SK-N-SH (cell line): ENCODE results near the gene RBMS1. TPM values are rescaled to one million over a fixed set of nuclear protein-coding genes. Genes with fewer than 3 reads are reported as not detected.
A peak's percentile ranks its signal among the peaks of the same experiment; 100 is the strongest.

Experiments
- CTCF ChIA-PET: fragments of 300-600, 350-600 bp; formaldehyde crosslinking; extraction: SDS; loops from one replicate; lab custom pipeline; 2021; lab: Yijun Ruan, JAX
- POLR2A ChIA-PET: fragments of 350-600 bp; sonication (Branson Sonifier 250); formaldehyde crosslinking; extraction: SDS; loops from one replicate; lab custom pipeline; 2020; ENCODE audit warnings: antibody characterized with exemption, inconsistent platforms; lab: Yijun Ruan, JAX
- DNase-seq: peaks from one replicate; pipeline ENCODE4 v3.0.0; 2012
- H2AFZ ChIP-seq: fragments of 200-600 bp; sonication (generic); 2 replicates; pipeline ENCODE4 v1.8.1; 2016; ENCODE audit warnings: antibody characterized with exemption, mild to moderate bottlenecking, low read depth
- H3F3A ChIP-seq: fragments of 200-600 bp; sonication (generic); replicated peaks from 2 replicates; pipeline ENCODE3; 2016; ENCODE audit warnings: antibody characterized with exemption, mild to moderate bottlenecking; ENCODE audit not compliant: insufficient read depth
- H3K27ac ChIP-seq, 2 experiments: fragments of 200-500 bp in 1 of 2; fragments of 200-600 bp in 1 of 2; sonication (Bioruptor generic) in 1 of 2; sonication (generic), shearing (Covaris generic) in 1 of 2; 2 replicates each; pipeline versions ENCODE4 v1.5.1 to v1.6.1; 2014 to 2016; ENCODE audit warnings: low read depth in 2 of 2, inconsistent platforms in 1 of 2, low read length in 1 of 2, mild to moderate bottlenecking in 1 of 2, mixed read lengths in 1 of 2
- H3K27me3 ChIP-seq: fragments of 200-600 bp; sonication (generic), shearing (Covaris generic); 2 replicates; pipeline ENCODE4 v1.6.1; 2016; ENCODE audit warnings: mixed run types; ENCODE audit not compliant: insufficient read depth
- H3K36me3 ChIP-seq, 2 experiments: fragments of 200-500 bp in 1 of 2; fragments of 200-600 bp in 1 of 2; sonication (Bioruptor generic) in 1 of 2; sonication (generic) in 1 of 2; replicated peaks in 1 of 2; 2 replicates each; pipeline versions ENCODE3 to v1.5.1; 2014 to 2016; ENCODE audit warnings: low read length in 1 of 2, mild to moderate bottlenecking in 1 of 2; ENCODE audit not compliant: insufficient read depth in 2 of 2, control insufficient read depth in 1 of 2
- H3K4me1 ChIP-seq, 2 experiments: fragments of 200-500 bp in 1 of 2; fragments of 200-600 bp in 1 of 2; sonication (Bioruptor generic) in 1 of 2; sonication (generic), shearing (Covaris generic) in 1 of 2; 2 replicates each; pipeline versions ENCODE4 v1.5.1 to v1.6.1; 2014 to 2016; ENCODE audit warnings: low read depth in 1 of 2, low read length in 1 of 2, mixed run types in 1 of 2; ENCODE audit not compliant: insufficient read depth in 2 of 2, control insufficient read depth in 1 of 2
- H3K4me2 ChIP-seq: fragments of 200-600 bp; sonication (generic), shearing (Covaris generic); 2 replicates; pipeline ENCODE4 v1.6.1; 2017; ENCODE audit warnings: mixed run types
- H3K4me3 ChIP-seq, 2 experiments: fragments of 200-500 bp in 1 of 2; fragments of 200-600 bp in 1 of 2; sonication (Bioruptor generic) in 1 of 2; sonication (generic), shearing (Covaris generic) in 1 of 2; 2 replicates each; pipeline versions ENCODE4 v1.5.1 to v1.8.1; 2014 to 2016; ENCODE audit warnings: low read depth in 2 of 2, inconsistent platforms in 1 of 2, low read length in 1 of 2, mild to moderate bottlenecking in 1 of 2, mixed read lengths in 1 of 2, moderate library complexity in 1 of 2
- H3K79me2 ChIP-seq: fragments of 200-600 bp; sonication (generic); 2 replicates; pipeline ENCODE4 v1.8.1; 2017; ENCODE audit warnings: mild to moderate bottlenecking; ENCODE audit not compliant: insufficient read depth
- H3K9ac ChIP-seq: fragments of 200-600 bp; sonication (generic); 2 replicates; pipeline ENCODE4 v1.6.1; 2017; ENCODE audit warnings: mixed run types
- H3K9me2 ChIP-seq: fragments of 200-600 bp; sonication (generic); 2 replicates; pipeline ENCODE4 v1.6.1; 2017; ENCODE audit warnings: mixed run types
- H3K9me3 ChIP-seq: fragments of 200-600 bp; sonication (generic); 2 replicates; pipeline ENCODE4 v1.6.1; 2017; ENCODE audit warnings: mixed run types, mild to moderate bottlenecking, moderate library complexity
- H4K20me1 ChIP-seq: fragments of 200-600 bp; sonication (generic); 2 replicates; pipeline ENCODE4 v1.6.1; 2017; ENCODE audit warnings: mild to moderate bottlenecking, mixed run types; ENCODE audit not compliant: insufficient read depth
- CHD2 ChIP-seq: fragments of 150-350 bp; IDR thresholded peaks from 2 replicates; pipeline ENCODE4 v1.6.1; 2018; ENCODE audit warnings: low read length; ENCODE audit not compliant: partially characterized antibody
- ELF1 ChIP-seq: IDR thresholded peaks from 2 replicates; pipeline ENCODE4 v1.4.0; 2012
- EP300 ChIP-seq, 2 experiments: IDR thresholded peaks; 2 replicates each; pipeline versions ENCODE4 v1.4.0 to v1.6.1; 2012; ENCODE audit warnings: borderline replicate concordance in 1 of 2, low read depth in 1 of 2, low read length in 1 of 2
- EZH2phosphoT487 ChIP-seq: fragments of 200-600 bp; sonication (generic); IDR thresholded peaks from 2 replicates; pipeline ENCODE4 v1.6.1; 2017; ENCODE audit warnings: low read depth, mixed run types, mild to moderate bottlenecking, antibody characterized with exemption, moderate library complexity, borderline replicate concordance
- FOSL2 ChIP-seq: IDR thresholded peaks from 2 replicates; pipeline ENCODE4 v1.4.0; 2012; ENCODE audit warnings: low read depth, mild to moderate bottlenecking, moderate library complexity, borderline replicate concordance
- FOXJ3 ChIP-seq: sonication (generic); formaldehyde crosslinking; IDR thresholded peaks from 2 replicates; pipeline ENCODE4 v1.5.1; 2020; ENCODE audit warnings: mild to moderate bottlenecking, missing genetic modification reagents
- FOXM1 ChIP-seq: IDR thresholded peaks from 2 replicates; pipeline ENCODE4 v1.4.0; 2012; ENCODE audit warnings: low read depth, mild to moderate bottlenecking
- JUND ChIP-seq: IDR thresholded peaks from 2 replicates; pipeline ENCODE4 v1.4.0; 2012
- MEF2A ChIP-seq: IDR thresholded peaks from 2 replicates; pipeline ENCODE4 v1.4.0; 2012; ENCODE audit warnings: low read depth, borderline replicate concordance
- NFIC ChIP-seq: IDR thresholded peaks from 2 replicates; pipeline ENCODE4 v1.4.0; 2012; ENCODE audit warnings: borderline replicate concordance
- POLR2AphosphoS5 ChIP-seq: IDR thresholded peaks from 2 replicates; pipeline ENCODE4 v1.6.1; 2012; ENCODE audit warnings: low read depth, low read length
- RAD21 ChIP-seq: IDR thresholded peaks from 2 replicates; pipeline ENCODE4 v1.6.1; 2012; ENCODE audit warnings: mild to moderate bottlenecking, low read length
- RFX5 ChIP-seq: IDR thresholded peaks from 2 replicates; pipeline ENCODE4 v1.6.1; 2012; ENCODE audit warnings: mild to moderate bottlenecking, improper control_type of control experiment, low read length
- RXRA ChIP-seq: IDR thresholded peaks from 2 replicates; pipeline ENCODE4 v1.4.0; 2012; ENCODE audit warnings: low read depth, mild to moderate bottlenecking, borderline replicate concordance
- SIN3A ChIP-seq: IDR thresholded peaks from 2 replicates; pipeline ENCODE4 v1.6.1; 2012; ENCODE audit warnings: low read depth, mild to moderate bottlenecking, low read length, moderate library complexity, borderline replicate concordance
- TAF1 ChIP-seq: IDR thresholded peaks from 2 replicates; pipeline ENCODE4 v1.6.1; 2012; ENCODE audit warnings: low read depth, mild to moderate bottlenecking, low read length, moderate library complexity, borderline replicate concordance
- TCF12 ChIP-seq: IDR thresholded peaks from 2 replicates; pipeline ENCODE4 v1.4.0; 2012
- TEAD4 ChIP-seq: IDR thresholded peaks from 2 replicates; pipeline ENCODE4 v1.4.0; 2012; ENCODE audit warnings: mild to moderate bottlenecking, borderline replicate concordance; ENCODE audit not compliant: insufficient read depth
- YY1 ChIP-seq: IDR thresholded peaks from 2 replicates; pipeline ENCODE4 v1.4.0; 2012; ENCODE audit warnings: low read depth, mild to moderate bottlenecking
- WGBS: methylation state at CpG from one replicate; pipeline ENCODE4 v1.1.6; 2017; ENCODE audit warnings: low lambda C conversion rate; 5-methylcytosine and 5-hydroxymethylcytosine counted together
- polyA plus RNA-seq, 3 experiments: library from polyadenylated mRNA; depleted of rRNA; stranded (reverse); fragments of >200 nt; gene quantifications; 2 replicates each; pipeline ENCODE4 v1.2.3, GENCODE V29; 2012
- TF ChIP-seq, protein P1 (sequence below): fragments of 200-600 bp; sonication (generic); IDR thresholded peaks from 2 replicates; pipeline ENCODE4 v1.6.1; 2017; ENCODE audit warnings: antibody characterized with exemption, mild to moderate bottlenecking, moderate library complexity
- TF ChIP-seq, protein P2 (sequence below): IDR thresholded peaks from 2 replicates; pipeline ENCODE4 v1.4.0; 2012; ENCODE audit warnings: low read depth, borderline replicate concordance
- TF ChIP-seq, protein P3 (sequence below): fragments of 150-350 bp; IDR thresholded peaks from 2 replicates; pipeline ENCODE4 v1.6.1; 2017; ENCODE audit warnings: antibody characterized with exemption, low read length, low read depth, borderline replicate concordance
- TF ChIP-seq, protein P4 (sequence below): IDR thresholded peaks from 2 replicates; pipeline ENCODE4 v1.4.0; 2012; ENCODE audit warnings: low read depth
- TF ChIP-seq, protein P5 (sequence below): IDR thresholded peaks from 2 replicates; pipeline ENCODE4 v1.4.0; 2012; ENCODE audit warnings: low read depth, borderline replicate concordance

Gene RBMS1
- polyA plus RNA-seq, 1 of the 3 experiments (the other 2 are of a cell fraction) = 56.5 TPM

DNA sequence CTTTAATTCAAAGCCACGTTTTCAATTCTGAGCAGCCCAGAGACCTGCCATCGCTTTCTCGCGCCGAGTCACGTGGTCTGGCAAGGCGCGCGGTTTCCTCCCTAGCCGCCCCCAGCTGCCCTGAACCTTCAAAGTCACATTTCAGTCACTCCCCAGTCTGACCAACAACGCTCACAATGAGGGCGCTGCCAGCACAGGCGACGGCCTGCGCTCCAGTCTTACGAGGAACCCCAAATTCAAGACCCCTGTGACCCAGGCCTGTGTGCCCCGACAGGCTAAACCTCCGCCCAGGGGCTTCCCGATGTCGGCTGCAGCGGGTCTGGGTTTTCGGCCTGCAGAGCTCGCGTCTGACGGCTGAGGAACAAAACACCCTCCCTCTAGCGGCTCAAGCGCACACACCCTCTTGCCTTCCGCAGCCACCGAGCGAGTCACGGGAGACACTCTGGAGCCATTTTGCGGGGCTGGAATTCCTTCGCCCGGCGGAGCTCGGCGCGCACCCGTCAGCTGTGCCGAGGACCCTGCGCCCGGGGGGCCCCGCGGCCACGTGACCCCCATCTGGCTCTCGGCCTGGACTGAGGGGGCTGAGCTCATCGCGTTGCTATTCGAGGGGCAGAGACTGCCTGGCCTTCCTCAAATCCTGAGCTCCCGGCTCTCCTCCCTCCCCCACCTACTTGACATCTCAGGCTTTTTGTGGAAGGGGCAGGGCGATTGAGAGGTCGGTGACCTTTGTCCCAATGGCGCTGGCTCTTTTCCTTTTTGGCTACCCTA, 223.6 kb downstream of the RBMS1 start:
- no peak for TF ChIP-seq TAF1
- no peak for TF ChIP-seq ELF1
- TF ChIP-seq FOXJ3 = no peak
- TF ChIP-seq FOXM1 = no peak
- TF ChIP-seq, protein P1, sequence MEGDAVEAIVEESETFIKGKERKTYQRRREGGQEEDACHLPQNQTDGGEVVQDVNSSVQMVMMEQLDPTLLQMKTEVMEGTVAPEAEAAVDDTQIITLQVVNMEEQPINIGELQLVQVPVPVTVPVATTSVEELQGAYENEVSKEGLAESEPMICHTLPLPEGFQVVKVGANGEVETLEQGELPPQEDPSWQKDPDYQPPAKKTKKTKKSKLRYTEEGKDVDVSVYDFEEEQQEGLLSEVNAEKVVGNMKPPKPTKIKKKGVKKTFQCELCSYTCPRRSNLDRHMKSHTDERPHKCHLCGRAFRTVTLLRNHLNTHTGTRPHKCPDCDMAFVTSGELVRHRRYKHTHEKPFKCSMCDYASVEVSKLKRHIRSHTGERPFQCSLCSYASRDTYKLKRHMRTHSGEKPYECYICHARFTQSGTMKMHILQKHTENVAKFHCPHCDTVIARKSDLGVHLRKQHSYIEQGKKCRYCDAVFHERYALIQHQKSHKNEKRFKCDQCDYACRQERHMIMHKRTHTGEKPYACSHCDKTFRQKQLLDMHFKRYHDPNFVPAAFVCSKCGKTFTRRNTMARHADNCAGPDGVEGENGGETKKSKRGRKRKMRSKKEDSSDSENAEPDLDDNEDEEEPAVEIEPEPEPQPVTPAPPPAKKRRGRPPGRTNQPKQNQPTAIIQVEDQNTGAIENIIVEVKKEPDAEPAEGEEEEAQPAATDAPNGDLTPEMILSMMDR = peak; percentile 41
- TF ChIP-seq TCF12 = peak; percentile 57; the same call in 1 of the 2 replicates
- TF ChIP-seq RFX5 = no peak
- TF ChIP-seq, protein P2, sequence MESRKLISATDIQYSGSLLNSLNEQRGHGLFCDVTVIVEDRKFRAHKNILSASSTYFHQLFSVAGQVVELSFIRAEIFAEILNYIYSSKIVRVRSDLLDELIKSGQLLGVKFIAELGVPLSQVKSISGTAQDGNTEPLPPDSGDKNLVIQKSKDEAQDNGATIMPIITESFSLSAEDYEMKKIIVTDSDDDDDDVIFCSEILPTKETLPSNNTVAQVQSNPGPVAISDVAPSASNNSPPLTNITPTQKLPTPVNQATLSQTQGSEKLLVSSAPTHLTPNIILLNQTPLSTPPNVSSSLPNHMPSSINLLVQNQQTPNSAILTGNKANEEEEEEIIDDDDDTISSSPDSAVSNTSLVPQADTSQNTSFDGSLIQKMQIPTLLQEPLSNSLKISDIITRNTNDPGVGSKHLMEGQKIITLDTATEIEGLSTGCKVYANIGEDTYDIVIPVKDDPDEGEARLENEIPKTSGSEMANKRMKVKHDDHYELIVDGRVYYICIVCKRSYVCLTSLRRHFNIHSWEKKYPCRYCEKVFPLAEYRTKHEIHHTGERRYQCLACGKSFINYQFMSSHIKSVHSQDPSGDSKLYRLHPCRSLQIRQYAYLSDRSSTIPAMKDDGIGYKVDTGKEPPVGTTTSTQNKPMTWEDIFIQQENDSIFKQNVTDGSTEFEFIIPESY = no peak
- TF ChIP-seq YY1 = 0 out of 2 replicates have a peak, but pooled peaks have one; percentile 5
- TF ChIP-seq JUND = peak; percentile 41; the same call in 1 of the 2 replicates
- no peak for TF ChIP-seq CHD2
- TF ChIP-seq, protein P3, sequence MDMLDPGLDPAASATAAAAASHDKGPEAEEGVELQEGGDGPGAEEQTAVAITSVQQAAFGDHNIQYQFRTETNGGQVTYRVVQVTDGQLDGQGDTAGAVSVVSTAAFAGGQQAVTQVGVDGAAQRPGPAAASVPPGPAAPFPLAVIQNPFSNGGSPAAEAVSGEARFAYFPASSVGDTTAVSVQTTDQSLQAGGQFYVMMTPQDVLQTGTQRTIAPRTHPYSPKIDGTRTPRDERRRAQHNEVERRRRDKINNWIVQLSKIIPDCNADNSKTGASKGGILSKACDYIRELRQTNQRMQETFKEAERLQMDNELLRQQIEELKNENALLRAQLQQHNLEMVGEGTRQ = no peak
- no peak for TF ChIP-seq RXRA
- no peak for TF ChIP-seq EZH2phosphoT487
- 0 out of 2 replicates have a peak, but pooled peaks have one; percentile 42 for TF ChIP-seq TEAD4
- TF ChIP-seq POLR2AphosphoS5 = no peak
- TF ChIP-seq EP300 (IDR thresholded peaks at IDR 0.05; ENCODE audit: borderline replicate concordance in 1 of 2, low read depth in 1 of 2, low read length in 1 of 2) = peak in 1 of 2 experiments; percentile 21; a peak in 1 of 4 replicates
- TF ChIP-seq, protein P4, sequence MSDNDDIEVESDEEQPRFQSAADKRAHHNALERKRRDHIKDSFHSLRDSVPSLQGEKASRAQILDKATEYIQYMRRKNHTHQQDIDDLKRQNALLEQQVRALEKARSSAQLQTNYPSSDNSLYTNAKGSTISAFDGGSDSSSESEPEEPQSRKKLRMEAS = peak; percentile 65; the same call in 1 of the 2 replicates
- no peak for TF ChIP-seq MEF2A
- peak; percentile 54 for TF ChIP-seq NFIC
- TF ChIP-seq, protein P5, sequence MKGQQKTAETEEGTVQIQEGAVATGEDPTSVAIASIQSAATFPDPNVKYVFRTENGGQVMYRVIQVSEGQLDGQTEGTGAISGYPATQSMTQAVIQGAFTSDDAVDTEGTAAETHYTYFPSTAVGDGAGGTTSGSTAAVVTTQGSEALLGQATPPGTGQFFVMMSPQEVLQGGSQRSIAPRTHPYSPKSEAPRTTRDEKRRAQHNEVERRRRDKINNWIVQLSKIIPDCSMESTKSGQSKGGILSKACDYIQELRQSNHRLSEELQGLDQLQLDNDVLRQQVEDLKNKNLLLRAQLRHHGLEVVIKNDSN = peak; percentile 85
- TF ChIP-seq SIN3A = no peak
- no peak for TF ChIP-seq RAD21
- no peak; the same call in 1 of the 2 replicates for TF ChIP-seq FOSL2
- no peaks in the 10 kb centered on the region for H3K9me2 ChIP-seq
- H3K27me3 ChIP-seq = no peaks in the 10 kb centered on the region
- H4K20me1 ChIP-seq = no peaks in the 10 kb centered on the region
- peaks cover 45% of the 10 kb centered on the region for H3F3A ChIP-seq
- H3K27ac ChIP-seq = peak overlapping the region in 1 of 2 experiments; percentile 56; a peak in 3 of 4 replicates
- no peak overlapping the region for H3K9ac ChIP-seq
- H3K79me2 ChIP-seq = no peaks in the 10 kb centered on the region
- H3K4me2 ChIP-seq = peak overlapping the region; percentile 15; the same call in 1 of the 2 replicates
- ChIA-PET POLR2A (no interaction called here), CTCF (interaction anchor here (0.7 to 2.5 kb wide), 14 partner anchors 9 to 724 kb away, joined by 3 to 14 read pairs (median 4); no protein-coding TSS in a partner anchor)
- peaks cover 42 to 45% of the 10 kb centered on the region in 2 experiments for H3K36me3 ChIP-seq
- no peaks in the 10 kb centered on the region for H3K9me3 ChIP-seq
- peak; percentile 76 for DNase-seq
- H2AFZ ChIP-seq = no peak overlapping the region
- peaks cover 6 to 14% of the 10 kb centered on the region in 2 experiments for H3K4me1 ChIP-seq
- 65% methylated on average over 33 of the region's 53 CpGs for WGBS
- H3K4me3 ChIP-seq = peak overlapping the region in 1 of 2 experiments; percentile 17; a peak in 1 of 4 replicates
